ENCODE measurements around the gene RIMS4. TPM values are rescaled to one million over a fixed set of nuclear protein-coding genes. Genes with fewer than 3 reads are reported as not detected.

RIMS4 gene
- total RNA-seq, 1 experiment from 2014 or later, result 16.3 TPM

GRCh38 chr20:44771172-44771535 is 39.2 kb downstream of the RIMS4 start:
- Histone ChIP-seq H3K23me2 (ENCODE audit: insufficient read length, low read depth, low read length, poor library complexity, severe bottlenecking) (no peaks in the 10 kb centered on the region), H2AFZ (ENCODE audit: low read length) (no peak overlapping the region), H3K4ac (ENCODE audit: low read depth, low read length) (no peak overlapping the region), H3K27me3 (ENCODE audit: insufficient read depth, low read length) (no peaks in the 10 kb centered on the region), H4K20me1 (ENCODE audit: control insufficient read depth, insufficient read depth, insufficient read length) (no peaks in the 10 kb centered on the region), H2BK15ac (ENCODE audit: low read depth, low read length) (no peak overlapping the region), H4K91ac (ENCODE audit: insufficient read length, low read depth, low read length) (no peak overlapping the region), H3K18ac (ENCODE audit: insufficient read length, low read depth, low read length) (no peak overlapping the region), H3K4me2 (ENCODE audit: insufficient read depth, insufficient read length, low read length) (no peak overlapping the region), H4K5ac (ENCODE audit: insufficient read length, low read depth, low read length) (no peak overlapping the region), H2AK5ac (ENCODE audit: insufficient read length, low read length) (no peak overlapping the region), H3K23ac (ENCODE audit: insufficient read length, low read depth, low read length) (no peak overlapping the region), H3K9me3 (ENCODE audit: control insufficient read depth, low read depth, low read length) (no peaks in the 10 kb centered on the region), H2BK12ac (ENCODE audit: insufficient read length, low read depth, low read length) (no peak overlapping the region), H4K8ac (replicated peaks; ENCODE audit: insufficient read length, low read depth, low read length) (no peak overlapping the region), H3K14ac (ENCODE audit: insufficient read depth, low read length) (no peak overlapping the region), H3K79me1 (ENCODE audit: insufficient read depth, low read depth, low read length, poor library complexity, severe bottlenecking) (no peaks in the 10 kb centered on the region), H3K56ac (ENCODE audit: insufficient read length, low read depth, low read length) (no peak overlapping the region), H3K27ac (ENCODE audit: insufficient read length, low read depth, low read length) (no peak overlapping the region), H3K79me2 (ENCODE audit: insufficient read depth, low read length) (no peaks in the 10 kb centered on the region), H3T11ph (ENCODE audit: low read length) (no peak overlapping the region), H2BK5ac (ENCODE audit: insufficient read length, low read length) (no peak overlapping the region), H3K9ac (ENCODE audit: extremely low read depth, insufficient read length, low read length) (no peak overlapping the region), H3K4me1 (ENCODE audit: insufficient read depth, low read length) (0 out of 2 replicates have a peak, but pooled peaks cover 2% of the 10 kb centered on the region), H2BK120ac (ENCODE audit: low read depth, low read length, poor library complexity, severe bottlenecking) (no peak overlapping the region), H2BK20ac (ENCODE audit: low read depth, low read length, poor library complexity, severe bottlenecking) (no peak overlapping the region)
- H3K9me3 Mint-ChIP-seq, result no peaks in the 10 kb centered on the region
- peaks cover 1% of the 10 kb centered on the region; the same call in 1 of the 2 replicates for H3K27me3 Mint-ChIP-seq (ENCODE audit: low read depth)
- H3K27ac Mint-ChIP-seq, result no peak overlapping the region
- peaks cover 0 to 11% (median 0%) of the 10 kb centered on the region in 3 experiments; a peak in 4 of 7 replicates for H3K36me3 Mint-ChIP-seq (ENCODE audit: insufficient read depth in 1 of 3, low read depth in 3 of 3)
- H3K4me1 Mint-ChIP-seq, result peaks cover 5 to 8% of the 10 kb centered on the region in 2 experiments; a peak in 3 of 4 replicates
- no peak overlapping the region for H3K4me3 Mint-ChIP-seq
- no peak for DNase-seq
- no CpG with 5 or more reads among the region's 8 CpGs for WGBS (ENCODE audit: extremely low coverage, insufficient read length, low lambda C conversion rate)
- TF ChIP-seq CTCF (conservative IDR thresholded peaks at IDR 0.05), result no peak

All from H9 (cell line).